ENCODE results near the gene SLC9B2. TPM values are rescaled to one million over a fixed set of nuclear protein-coding genes. Genes with fewer than 3 reads are reported as not detected.
"Not testable (repeated sequence)": the region's sequence is repeated elsewhere in the genome, so short reads cannot be mapped to it uniquely, and the experiment has no call there.

Gene SLC9B2
- total RNA-seq, 1 donor from 2014 or later: 14.6 TPM

DNA sequence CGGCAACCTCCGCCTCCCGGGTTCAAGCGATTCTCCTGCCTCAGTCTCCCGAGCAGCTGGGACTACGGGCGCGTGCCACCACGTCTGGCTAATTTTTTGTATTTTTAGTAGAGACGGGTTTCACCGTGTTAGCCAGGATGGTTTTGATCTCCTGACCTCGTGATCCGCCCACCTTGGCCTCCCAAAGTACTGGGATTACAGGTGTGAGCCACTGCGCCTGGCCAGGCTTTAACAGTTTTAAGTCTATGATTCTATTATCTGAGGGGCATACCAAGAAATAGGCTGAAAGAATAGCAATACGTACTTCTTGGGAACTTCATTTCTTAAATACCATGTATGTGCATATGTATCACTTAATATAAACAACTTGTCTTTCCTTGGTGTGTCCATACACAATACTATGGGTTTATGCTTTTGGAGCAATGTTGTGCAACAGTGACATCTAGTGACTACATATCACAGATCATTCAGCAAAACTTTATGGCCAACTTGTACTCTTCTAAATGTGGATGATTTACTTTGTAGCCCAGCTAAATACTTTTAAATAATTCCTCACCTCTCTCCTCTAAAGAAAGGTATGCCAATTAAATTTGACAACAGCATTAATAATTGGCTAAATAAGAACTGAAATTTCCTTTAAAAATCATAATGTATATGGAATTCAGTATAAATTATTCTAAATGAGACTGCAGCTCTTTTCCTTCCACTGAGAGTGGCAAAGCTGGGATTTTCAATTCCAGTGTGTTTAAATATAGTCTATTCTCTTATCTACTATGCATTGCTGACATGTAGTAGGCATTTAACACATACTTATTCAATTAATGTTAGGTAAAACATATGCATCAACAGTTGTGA lies 67.5 kb downstream of the SLC9B2 start:
- H3K4me1 Mint-ChIP-seq: no peaks in the 10 kb centered on the region
- H3K27ac Mint-ChIP-seq: no peak overlapping the region
- no peaks in the 10 kb centered on the region for H4K20me1 ChIP-seq (ENCODE audit: low read depth)
- H3F3A ChIP-seq (ENCODE audit: low read depth): no peaks in the 10 kb centered on the region
- no peak overlapping the region for H3K4me3 ChIP-seq
- no peak overlapping the region for H3K4me3 Mint-ChIP-seq
- H3K79me2 ChIP-seq (ENCODE audit: low read depth): no peaks in the 10 kb centered on the region
- no peaks in the 10 kb centered on the region for H3K27me3 ChIP-seq
- TF ChIP-seq, protein P1, sequence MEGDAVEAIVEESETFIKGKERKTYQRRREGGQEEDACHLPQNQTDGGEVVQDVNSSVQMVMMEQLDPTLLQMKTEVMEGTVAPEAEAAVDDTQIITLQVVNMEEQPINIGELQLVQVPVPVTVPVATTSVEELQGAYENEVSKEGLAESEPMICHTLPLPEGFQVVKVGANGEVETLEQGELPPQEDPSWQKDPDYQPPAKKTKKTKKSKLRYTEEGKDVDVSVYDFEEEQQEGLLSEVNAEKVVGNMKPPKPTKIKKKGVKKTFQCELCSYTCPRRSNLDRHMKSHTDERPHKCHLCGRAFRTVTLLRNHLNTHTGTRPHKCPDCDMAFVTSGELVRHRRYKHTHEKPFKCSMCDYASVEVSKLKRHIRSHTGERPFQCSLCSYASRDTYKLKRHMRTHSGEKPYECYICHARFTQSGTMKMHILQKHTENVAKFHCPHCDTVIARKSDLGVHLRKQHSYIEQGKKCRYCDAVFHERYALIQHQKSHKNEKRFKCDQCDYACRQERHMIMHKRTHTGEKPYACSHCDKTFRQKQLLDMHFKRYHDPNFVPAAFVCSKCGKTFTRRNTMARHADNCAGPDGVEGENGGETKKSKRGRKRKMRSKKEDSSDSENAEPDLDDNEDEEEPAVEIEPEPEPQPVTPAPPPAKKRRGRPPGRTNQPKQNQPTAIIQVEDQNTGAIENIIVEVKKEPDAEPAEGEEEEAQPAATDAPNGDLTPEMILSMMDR (IDR thresholded peaks at IDR 0.05): peak; percentile 80
- TF ChIP-seq EZH2 (IDR thresholded peaks at IDR 0.05): no peak
- H3K27ac ChIP-seq: no peak overlapping the region
- no peak overlapping the region for H3K4me2 ChIP-seq
- no peak overlapping the region for H2AFZ ChIP-seq (replicated peaks)
- H3K36me3 ChIP-seq: no peaks in the 10 kb centered on the region
- H3K36me3 Mint-ChIP-seq: no peaks in the 10 kb centered on the region
- no peaks in the 10 kb centered on the region for H3K9me3 ChIP-seq (ENCODE audit: low read depth)
- H3K9me3 Mint-ChIP-seq: no peaks in the 10 kb centered on the region
- no peaks in the 10 kb centered on the region for H3K27me3 Mint-ChIP-seq (ENCODE audit: insufficient read depth, low read depth)
- no peak overlapping the region for H3K9ac ChIP-seq
- H3K4me1 ChIP-seq: no peaks in the 10 kb centered on the region
- DNase-seq (ENCODE audit: low spot score): peak; percentile 60

DNA sequence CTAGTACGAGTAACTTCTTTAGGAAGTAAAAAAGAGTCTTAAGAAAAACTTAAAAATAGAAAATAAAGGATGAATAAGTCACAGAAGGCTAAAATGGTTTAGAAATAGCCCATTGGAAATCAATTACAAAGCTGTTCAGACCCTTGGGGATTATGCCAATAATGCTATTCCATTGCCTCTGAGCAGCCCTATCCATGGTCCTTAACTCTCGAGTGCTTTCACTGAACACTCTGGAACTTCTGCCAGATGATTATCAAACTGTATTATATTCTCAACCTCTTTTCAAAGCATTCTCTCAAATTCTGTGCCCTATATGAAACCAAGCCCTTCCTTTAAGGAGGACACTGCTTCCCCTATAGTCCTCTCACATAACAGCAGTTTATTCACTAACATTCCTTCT lies 74.0 kb downstream of the SLC9B2 start:
- Histone ChIP-seq H3K4me2 (no peak overlapping the region), H3K36me3 (no peaks in the 10 kb centered on the region), H3K4me3 (no peak overlapping the region), H4K20me1 (ENCODE audit: low read depth) (no peaks in the 10 kb centered on the region), H3K4me1 (no peaks in the 10 kb centered on the region), H3K27me3 (no peaks in the 10 kb centered on the region), H3K27ac (no peak overlapping the region), H3K79me2 (ENCODE audit: low read depth) (no peaks in the 10 kb centered on the region), H2AFZ (replicated peaks) (no peak overlapping the region), H3K9ac (no peak overlapping the region), H3F3A (ENCODE audit: low read depth) (no peaks in the 10 kb centered on the region), H3K9me3 (ENCODE audit: low read depth) (no peaks in the 10 kb centered on the region)
- peaks cover 8% of the 10 kb centered on the region for H3K9me3 Mint-ChIP-seq
- no peaks in the 10 kb centered on the region for H3K36me3 Mint-ChIP-seq
- no peak overlapping the region for H3K27ac Mint-ChIP-seq
- H3K27me3 Mint-ChIP-seq (ENCODE audit: insufficient read depth, low read depth): no peaks in the 10 kb centered on the region
- TF ChIP-seq EZH2 (IDR thresholded peaks at IDR 0.05) (no peak), EZH2phosphoT487 (IDR thresholded peaks at IDR 0.05) (no peak)
- TF ChIP-seq, protein P1 (IDR thresholded peaks at IDR 0.05): no peak
- peak; percentile 4 for DNase-seq (ENCODE audit: low spot score)
- no peak overlapping the region for H3K4me3 Mint-ChIP-seq
- H3K4me1 Mint-ChIP-seq: no peaks in the 10 kb centered on the region

DNA sequence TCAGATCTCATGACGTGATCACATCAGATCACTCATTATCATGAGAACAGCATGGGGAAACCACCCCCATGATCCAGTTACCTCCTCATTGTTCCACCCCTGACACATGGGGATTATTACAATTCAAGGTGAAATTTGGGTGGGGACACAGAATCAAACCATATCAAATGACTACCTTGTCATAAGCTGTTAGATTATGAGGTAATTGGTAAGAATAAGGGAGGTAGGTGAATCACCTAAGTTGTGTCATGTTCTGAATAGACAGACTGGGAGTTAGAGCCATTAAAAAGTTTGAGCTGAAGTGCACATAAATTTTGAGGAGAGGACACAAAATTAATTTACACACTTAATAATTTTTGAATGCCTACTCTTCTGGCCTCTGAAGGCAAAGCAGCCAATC lies 81.8 kb downstream of the SLC9B2 start:
- Histone ChIP-seq H3K4me1 (no peaks in the 10 kb centered on the region), H2AFZ (replicated peaks) (no peak overlapping the region), H4K20me1 (ENCODE audit: low read depth) (no peaks in the 10 kb centered on the region), H3K27me3 (no peaks in the 10 kb centered on the region), H3K4me2 (no peak overlapping the region), H3K27ac (no peak overlapping the region), H3K9ac (no peak overlapping the region), H3K4me3 (no peak overlapping the region), H3K79me2 (ENCODE audit: low read depth) (no peaks in the 10 kb centered on the region), H3F3A (ENCODE audit: low read depth) (no peaks in the 10 kb centered on the region), H3K9me3 (ENCODE audit: low read depth) (no peaks in the 10 kb centered on the region), H3K36me3 (no peaks in the 10 kb centered on the region)
- TF ChIP-seq EZH2phosphoT487 (IDR thresholded peaks at IDR 0.05): no peak
- TF ChIP-seq, protein P1 (IDR thresholded peaks at IDR 0.05): no peak
- TF ChIP-seq EZH2 (IDR thresholded peaks at IDR 0.05): no peak
- H3K4me1 Mint-ChIP-seq: no peaks in the 10 kb centered on the region
- H3K4me3 Mint-ChIP-seq: no peak overlapping the region
- peaks cover 7% of the 10 kb centered on the region for H3K9me3 Mint-ChIP-seq
- no peak overlapping the region for H3K27ac Mint-ChIP-seq
- DNase-seq (ENCODE audit: low spot score): no peak
- H3K36me3 Mint-ChIP-seq: peaks cover 2% of the 10 kb centered on the region
- H3K27me3 Mint-ChIP-seq (ENCODE audit: insufficient read depth, low read depth): no peaks in the 10 kb centered on the region

DNA sequence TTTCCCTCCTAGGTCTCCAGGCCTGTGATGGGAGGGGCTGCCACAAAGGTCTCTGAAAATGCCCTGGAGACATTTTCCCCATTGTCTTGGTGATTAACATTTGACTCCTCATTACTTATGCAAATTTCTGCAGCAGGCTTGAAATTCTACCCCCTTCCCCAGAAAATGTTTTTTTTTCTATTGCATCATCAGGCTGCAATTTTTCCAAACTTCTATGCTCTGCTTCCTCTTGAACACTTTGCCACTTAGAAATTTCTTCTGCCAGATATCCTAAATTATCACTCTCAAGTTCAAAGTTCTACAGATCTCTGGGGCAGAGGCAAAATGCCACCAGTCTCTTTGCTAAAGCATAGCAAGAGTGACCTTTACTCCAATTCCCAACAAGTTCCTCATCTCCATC lies 82.6 kb downstream of the SLC9B2 start:
- H3K4me1 Mint-ChIP-seq; H3K9me3 ChIP-seq (ENCODE audit: low read depth); DNase-seq (ENCODE audit: low spot score); H3K27ac Mint-ChIP-seq; H3K9me3 Mint-ChIP-seq; H3K27me3 Mint-ChIP-seq (ENCODE audit: insufficient read depth, low read depth); H3K79me2 ChIP-seq (ENCODE audit: low read depth); H3K4me2 ChIP-seq; H3K4me3 Mint-ChIP-seq; H3K4me3 ChIP-seq; H2AFZ ChIP-seq (replicated peaks); H3K9ac ChIP-seq; H3K27me3 ChIP-seq; H3K4me1 ChIP-seq; H3K36me3 ChIP-seq; H3K27ac ChIP-seq; H4K20me1 ChIP-seq (ENCODE audit: low read depth); H3K36me3 Mint-ChIP-seq; H3F3A ChIP-seq (ENCODE audit: low read depth): not testable (repeated sequence)

All from neural progenitor cell (in vitro differentiated cells).